HG03025 (cell line): ENCODE data around the gene CISD3.

Experiments
- ATAC-seq: cut with Tn5 transposase; IDR thresholded peaks from one replicate; pipeline ENCODE4 v1.9.1; 2021; ENCODE audit warnings: mild to moderate bottlenecking, moderate library complexity; ENCODE audit not compliant: unreplicated experiment, low FRiP score

CISD3 gene

GRCh38 chr17:38761612-38762011, 31.5 kb downstream of the CISD3 start:
- no peak for ATAC-seq

GRCh38 chr17:38762231-38762630, 32.1 kb downstream of the CISD3 start:
- ATAC-seq = no peak

GRCh38 chr17:38766341-38766740, 36.2 kb downstream of the CISD3 start:
- no peak for ATAC-seq

- ATAC-seq = no peak
Measured at GRCh38 chr17:38768417-38768816, 38.3 kb downstream of the CISD3 start.

- ATAC-seq = no peak
Measured at GRCh38 chr17:38773258-38773657, 43.1 kb downstream of the CISD3 start.

- ATAC-seq = no peak
Measured at GRCh38 chr17:38777641-38778250, 47.6 kb downstream of the CISD3 start.

GRCh38 chr17:38779965-38780752, 50.0 kb downstream of the CISD3 start:
- no peak for ATAC-seq

GRCh38 chr17:38783227-38783626, 53.1 kb downstream of the CISD3 start:
- no peak for ATAC-seq
